B cell (primary cell): ENCODE data around the gene ATR. TPM values are rescaled to one million over a fixed set of nuclear protein-coding genes. Genes with fewer than 3 reads are reported as not detected.

Experiments
- ATAC-seq: fragments of 200-7000 bp; cut with Tn5 transposase; one replicate; pipeline ENCODE4 v1.10.0; 2021; ENCODE audit warnings: low read depth, mild to moderate bottlenecking, moderate number of reproducible peaks, moderate library complexity
- CTCF ChIA-PET: fragments of 350-600 bp; sonication (Branson Sonifier 250); formaldehyde crosslinking; loops from one replicate; lab custom pipeline; 2021; ENCODE audit warnings: antibody characterized with exemption, inconsistent platforms; lab: Charles Lee
- POLR2A ChIA-PET: fragments of 350-600 bp; sonication (Branson Sonifier 250); formaldehyde crosslinking; loops from one replicate; lab custom pipeline; 2021; ENCODE audit warnings: antibody characterized with exemption; lab: Charles Lee
- DNase-seq: peaks from one replicate; pipeline ENCODE4 v3.0.0; 2013
- H2AFZ ChIP-seq: 2 replicates; pipeline ENCODE4 v1.6.1; 2012; ENCODE audit warnings: mild to moderate bottlenecking, low read depth, low read length; ENCODE audit not compliant: insufficient read depth, poor library complexity, severe bottlenecking
- H3K27ac ChIP-seq, 2 donors: 1 replicate in 1 of 2; 2 replicates in 1 of 2; pipeline ENCODE4 v1.5.1; 2012 to 2013; ENCODE audit warnings: low read length in 2 of 2, mild to moderate bottlenecking in 2 of 2, moderate library complexity in 1 of 2
- H3K27me3 ChIP-seq, 4 experiments: fragments of 200-600 bp in 1 of 4; sonication (generic) in 1 of 4; replicated peaks in 1 of 4; 1 replicate in 2 of 4; 2 replicates in 2 of 4; pipeline versions ENCODE4 v1.6.1 to v1.7.0; 2013 to 2016; ENCODE audit warnings: low read length in 3 of 4, mild to moderate bottlenecking in 2 of 4, mixed read lengths in 1 of 4, moderate library complexity in 1 of 4; ENCODE audit not compliant: insufficient read depth in 4 of 4, control insufficient read depth in 3 of 4; ENCODE audit errors: control extremely low read depth in 1 of 4
- H3K36me3 ChIP-seq, 2 experiments: replicated peaks in 1 of 2; 1 replicate in 1 of 2; 2 replicates in 1 of 2; pipeline versions ENCODE4 v1.6.1 to v1.7.1; 2013; ENCODE audit warnings: low read length in 1 of 2; ENCODE audit not compliant: insufficient read depth in 2 of 2, control insufficient read depth in 1 of 2; ENCODE audit errors: control extremely low read depth in 1 of 2, extremely low read depth in 1 of 2
- H3K4me1 ChIP-seq, 2 donors: fragments of 200-600 bp in 1 of 2; sonication (generic) in 1 of 2; 1 replicate in 1 of 2; 2 replicates in 1 of 2; pipeline versions ENCODE4 v1.5.1 to v1.6.1; 2013 to 2017; ENCODE audit warnings: low read length in 2 of 2; ENCODE audit not compliant: control insufficient read depth in 2 of 2, insufficient read depth in 2 of 2
- H3K4me2 ChIP-seq: replicated peaks from 2 replicates; pipeline ENCODE3; 2012; ENCODE audit warnings: mild to moderate bottlenecking, low read depth, low read length; ENCODE audit not compliant: poor library complexity, severe bottlenecking
- H3K4me3 ChIP-seq, 5 experiments: fragments of 200-600 bp in 1 of 5; sonication (generic) in 1 of 5; 1 replicate in 3 of 5; 2 replicates in 2 of 5; pipeline versions ENCODE4 v1.5.1 to v1.7.0; 2011 to 2016; ENCODE audit warnings: low read length in 4 of 5, mild to moderate bottlenecking in 4 of 5, low read depth in 2 of 5, control low read depth in 1 of 5, moderate library complexity in 1 of 5; ENCODE audit not compliant: insufficient read depth in 1 of 5; ENCODE audit errors: control extremely low read depth in 1 of 5, extremely low read depth in 1 of 5
- H3K79me2 ChIP-seq: fragments of 200-600 bp; sonication (generic); one replicate; pipeline ENCODE4 v1.6.0; 2016; ENCODE audit warnings: low read length; ENCODE audit not compliant: control insufficient read depth, insufficient read depth
- H3K9ac ChIP-seq: fragments of 200-600 bp; sonication (generic); 2 replicates; pipeline ENCODE4 v1.6.1; 2017; ENCODE audit warnings: mild to moderate bottlenecking, low read length, moderate library complexity
- H3K9me3 ChIP-seq, 3 donors: one replicate each; pipeline versions ENCODE4 v1.6.1 to v1.7.1; 2013; ENCODE audit warnings: low read length in 2 of 3; ENCODE audit not compliant: control insufficient read depth in 2 of 3, insufficient read depth in 1 of 3; ENCODE audit errors: control extremely low read depth in 1 of 3
- H4K20me1 ChIP-seq: 2 replicates; pipeline ENCODE4 v1.6.0; 2012; ENCODE audit warnings: mild to moderate bottlenecking, low read length; ENCODE audit not compliant: insufficient read depth, control insufficient read depth, poor library complexity, severe bottlenecking
- H3K27ac Mint-ChIP-seq: one replicate; pipeline ENCODE4 v1.8.0; 2021; ENCODE audit warnings: mixed read lengths
- H3K27me3 Mint-ChIP-seq: one replicate; pipeline ENCODE4 v1.8.0; 2021; ENCODE audit warnings: mixed read lengths
- H3K4me1 Mint-ChIP-seq: one replicate; pipeline ENCODE4 v1.8.0; 2021; ENCODE audit warnings: mixed read lengths
- H3K4me3 Mint-ChIP-seq: one replicate; pipeline ENCODE4 v1.8.0; 2021; ENCODE audit warnings: mixed read lengths
- H3K9me3 Mint-ChIP-seq: one replicate; pipeline ENCODE4 v1.8.0; 2022; ENCODE audit warnings: mixed read lengths; ENCODE audit not compliant: insufficient read depth
- EZH2 ChIP-seq: IDR thresholded peaks from 2 replicates; pipeline ENCODE4 v1.6.1; 2012; ENCODE audit warnings: borderline replicate concordance, low read depth, mild to moderate bottlenecking, moderate library complexity, low read length; ENCODE audit not compliant: insufficient read depth, poor library complexity, severe bottlenecking
- WGBS: methylation state at CpG from one replicate; pipeline ENCODE4 v1.1.5; 2013; ENCODE audit warnings: missing lambda C conversion rate; ENCODE audit not compliant: insufficient coverage; 5-methylcytosine and 5-hydroxymethylcytosine counted together
- intact Hi-C: fragments of 100-400 bp; cut with micrococcal nuclease; formaldehyde crosslinking; loops from one replicate; pipeline ENCODE4 v1.10.0; 2022
- polyA plus RNA-seq: library from polyadenylated mRNA; depleted of rRNA; stranded (reverse); fragments of >200 nt; gene quantifications from 2 replicates; pipeline ENCODE4 v1.2.3, GENCODE V29; 2012
- total RNA-seq, 2 donors: library from RNA; stranded (reverse); fragments of 120-200 nt in 1 of 2; gene quantifications; 1 replicate in 1 of 2; 2 replicates in 1 of 2; pipeline versions ENCODE4 v1.2.3 to v1.2.4, GENCODE V29; 2013 to 2022
- TF ChIP-seq, protein P1 (sequence below): fragments of 200-600 bp; IDR thresholded peaks from one replicate; pipeline ENCODE4 v1.8.0; 2022; ENCODE audit warnings: antibody characterized with exemption, mild to moderate bottlenecking

ATR gene
- total and polyA plus RNA-seq, 2 donors (not counting 1 experiment from before 2014, with no cell fraction given): 17.1 to 46.7 TPM

DNA sequence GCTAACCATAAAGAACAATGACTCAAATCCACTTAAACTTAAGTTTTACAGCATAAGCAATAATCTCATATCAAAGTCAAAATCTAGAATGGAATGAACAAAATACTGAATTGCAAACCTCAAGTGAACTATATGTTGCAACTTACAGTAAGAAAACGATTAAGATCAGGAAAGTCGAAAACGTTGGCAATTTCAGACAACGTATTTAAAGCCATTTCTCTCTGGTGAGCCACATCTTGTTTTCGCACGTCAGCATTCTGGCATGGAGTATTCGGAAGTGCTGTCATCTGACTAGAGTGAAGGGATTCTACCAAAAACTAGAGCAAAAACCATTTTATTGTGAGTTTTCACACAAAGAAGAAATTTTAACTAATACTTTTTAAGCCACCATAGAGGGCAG lies 28.5 kb downstream of the ATR start:
- peaks cover 5 to 63% of the 10 kb centered on the region in 2 experiments for H3K36me3 ChIP-seq
- no peak for ATAC-seq
- no peak overlapping the region for H3K27ac Mint-ChIP-seq

DNA sequence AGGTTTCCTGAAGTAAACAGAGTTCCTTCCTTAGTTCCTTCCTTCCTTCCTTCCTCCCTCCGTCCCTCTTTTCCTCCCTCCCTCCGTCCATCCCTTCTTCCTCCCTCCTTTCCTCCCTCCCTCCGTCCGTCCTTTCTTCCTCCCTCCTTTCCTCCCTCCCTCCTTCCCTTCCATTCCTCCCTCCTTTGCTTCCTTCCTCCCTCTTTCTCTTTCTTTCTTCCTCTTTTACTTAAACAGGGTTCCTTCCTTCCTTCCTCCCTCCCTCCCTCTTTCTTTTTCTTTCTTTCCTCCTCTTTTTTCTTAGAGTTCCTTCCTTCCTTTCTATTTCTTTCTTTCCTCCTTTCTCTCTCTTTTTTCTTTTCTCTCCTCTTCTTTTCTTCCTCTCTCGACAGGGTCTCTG lies 35.2 kb downstream of the ATR start:
- Mint-ChIP-seq H3K9me3 (no peaks in the 10 kb centered on the region), H3K4me1 (no peaks in the 10 kb centered on the region), H3K27me3 (no peaks in the 10 kb centered on the region), H3K27ac (no peak overlapping the region), H3K4me3 (no peak overlapping the region)
- ChIA-PET CTCF (no interaction called here), POLR2A (no interaction called here)
- Histone ChIP-seq H4K20me1 (no peaks in the 10 kb centered on the region), H3K79me2 (no peaks in the 10 kb centered on the region), H3K4me3 (no peak overlapping the region), H2AFZ (no peak overlapping the region), H3K4me1 (no peaks in the 10 kb centered on the region), H3K36me3 (peaks cover 4 to 19% of the 10 kb centered on the region in 2 experiments), H3K9me3 (no peaks in the 10 kb centered on the region), H3K4me2 (no peak overlapping the region), H3K9ac (no peak overlapping the region), H3K27ac (no peak overlapping the region), H3K27me3 (no peaks in the 10 kb centered on the region)
- 94% methylated on average over 5 of the region's 5 CpGs for WGBS
- no peak for TF ChIP-seq EZH2
- TF ChIP-seq, protein P1, sequence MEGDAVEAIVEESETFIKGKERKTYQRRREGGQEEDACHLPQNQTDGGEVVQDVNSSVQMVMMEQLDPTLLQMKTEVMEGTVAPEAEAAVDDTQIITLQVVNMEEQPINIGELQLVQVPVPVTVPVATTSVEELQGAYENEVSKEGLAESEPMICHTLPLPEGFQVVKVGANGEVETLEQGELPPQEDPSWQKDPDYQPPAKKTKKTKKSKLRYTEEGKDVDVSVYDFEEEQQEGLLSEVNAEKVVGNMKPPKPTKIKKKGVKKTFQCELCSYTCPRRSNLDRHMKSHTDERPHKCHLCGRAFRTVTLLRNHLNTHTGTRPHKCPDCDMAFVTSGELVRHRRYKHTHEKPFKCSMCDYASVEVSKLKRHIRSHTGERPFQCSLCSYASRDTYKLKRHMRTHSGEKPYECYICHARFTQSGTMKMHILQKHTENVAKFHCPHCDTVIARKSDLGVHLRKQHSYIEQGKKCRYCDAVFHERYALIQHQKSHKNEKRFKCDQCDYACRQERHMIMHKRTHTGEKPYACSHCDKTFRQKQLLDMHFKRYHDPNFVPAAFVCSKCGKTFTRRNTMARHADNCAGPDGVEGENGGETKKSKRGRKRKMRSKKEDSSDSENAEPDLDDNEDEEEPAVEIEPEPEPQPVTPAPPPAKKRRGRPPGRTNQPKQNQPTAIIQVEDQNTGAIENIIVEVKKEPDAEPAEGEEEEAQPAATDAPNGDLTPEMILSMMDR: no peak
- intact Hi-C loops: no loop called here
- no peak for DNase-seq
- ATAC-seq: no peak

More for the DNA sequence above, 28.5 kb downstream of the ATR start:
- Histone ChIP-seq H2AFZ (no peak overlapping the region), H3K27ac (no peak overlapping the region), H3K27me3 (no peaks in the 10 kb centered on the region), H3K4me1 (no peaks in the 10 kb centered on the region), H3K79me2 (no peaks in the 10 kb centered on the region), H3K4me2 (no peak overlapping the region), H3K9me3 (no peaks in the 10 kb centered on the region), H4K20me1 (no peaks in the 10 kb centered on the region), H3K4me3 (no peak overlapping the region), H3K9ac (no peak overlapping the region)
- 90% methylated on average over 4 of the region's 7 CpGs for WGBS
- CTCF ChIA-PET: no interaction called here
- Mint-ChIP-seq H3K4me3 (no peak overlapping the region), H3K9me3 (peaks cover 6% of the 10 kb centered on the region), H3K27me3 (no peaks in the 10 kb centered on the region), H3K4me1 (no peaks in the 10 kb centered on the region)
- TF ChIP-seq EZH2: no peak
- TF ChIP-seq, protein P1: no peak
- no peak for DNase-seq
- intact Hi-C loops: no loop called here
- POLR2A ChIA-PET: no interaction called here
